Measurements from ENCODE around the gene TSHZ2.

TSHZ2 gene

DNA sequence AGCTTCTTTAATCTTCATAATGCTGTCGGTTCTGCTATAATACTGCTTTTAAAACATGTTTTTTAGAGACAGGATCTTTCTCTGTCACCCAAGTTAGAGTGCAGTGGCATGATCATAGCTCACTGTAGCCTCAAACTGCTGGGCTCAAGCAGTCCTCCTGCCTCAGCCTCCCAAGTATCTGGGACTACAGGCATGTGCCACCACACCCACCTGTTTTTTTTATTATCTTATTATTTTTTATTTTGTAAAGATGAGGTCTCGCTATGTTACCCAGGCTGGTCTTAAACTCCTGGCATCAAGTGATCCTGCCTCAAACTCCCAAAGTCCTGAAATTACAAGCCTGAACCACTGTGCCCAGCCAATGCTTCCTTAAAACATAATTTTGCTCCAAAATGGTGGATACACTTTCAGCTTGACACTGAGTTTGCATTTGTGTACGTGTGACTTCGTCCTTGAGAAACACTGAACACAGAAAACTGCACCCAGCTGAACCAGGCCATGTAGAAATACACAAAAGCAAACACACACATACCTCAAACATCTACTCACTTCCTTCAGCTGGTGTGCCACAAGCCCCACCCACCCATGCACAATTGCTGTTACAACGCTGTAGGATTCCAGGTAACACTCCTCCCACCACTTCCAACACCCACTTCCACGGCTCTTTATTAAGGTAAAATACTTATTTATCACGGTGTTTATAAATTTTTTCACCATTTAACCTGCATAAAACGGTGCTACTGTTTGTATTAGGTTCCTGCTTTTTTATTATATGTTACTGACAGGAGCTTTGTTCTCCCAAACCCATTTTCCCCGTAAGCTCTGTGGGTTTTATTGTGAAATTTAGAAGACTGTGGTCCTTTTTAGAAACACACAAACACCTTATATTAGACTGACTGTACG is 109.1 kb downstream of the TSHZ2 start:
- H3K4me3 ChIP-seq (ENCODE audit: low read depth, low read length), result no peak overlapping the region
- TF ChIP-seq, protein P1, sequence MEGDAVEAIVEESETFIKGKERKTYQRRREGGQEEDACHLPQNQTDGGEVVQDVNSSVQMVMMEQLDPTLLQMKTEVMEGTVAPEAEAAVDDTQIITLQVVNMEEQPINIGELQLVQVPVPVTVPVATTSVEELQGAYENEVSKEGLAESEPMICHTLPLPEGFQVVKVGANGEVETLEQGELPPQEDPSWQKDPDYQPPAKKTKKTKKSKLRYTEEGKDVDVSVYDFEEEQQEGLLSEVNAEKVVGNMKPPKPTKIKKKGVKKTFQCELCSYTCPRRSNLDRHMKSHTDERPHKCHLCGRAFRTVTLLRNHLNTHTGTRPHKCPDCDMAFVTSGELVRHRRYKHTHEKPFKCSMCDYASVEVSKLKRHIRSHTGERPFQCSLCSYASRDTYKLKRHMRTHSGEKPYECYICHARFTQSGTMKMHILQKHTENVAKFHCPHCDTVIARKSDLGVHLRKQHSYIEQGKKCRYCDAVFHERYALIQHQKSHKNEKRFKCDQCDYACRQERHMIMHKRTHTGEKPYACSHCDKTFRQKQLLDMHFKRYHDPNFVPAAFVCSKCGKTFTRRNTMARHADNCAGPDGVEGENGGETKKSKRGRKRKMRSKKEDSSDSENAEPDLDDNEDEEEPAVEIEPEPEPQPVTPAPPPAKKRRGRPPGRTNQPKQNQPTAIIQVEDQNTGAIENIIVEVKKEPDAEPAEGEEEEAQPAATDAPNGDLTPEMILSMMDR (IDR thresholded peaks at IDR 0.05; ENCODE audit: insufficient read depth, low read length, missing control alignments), result no peak
- DNase-seq (ENCODE audit: low read depth, low spot score), result no peak
- ChIA-PET CTCF (no interaction called here), POLR2A (no interaction called here)

DNA sequence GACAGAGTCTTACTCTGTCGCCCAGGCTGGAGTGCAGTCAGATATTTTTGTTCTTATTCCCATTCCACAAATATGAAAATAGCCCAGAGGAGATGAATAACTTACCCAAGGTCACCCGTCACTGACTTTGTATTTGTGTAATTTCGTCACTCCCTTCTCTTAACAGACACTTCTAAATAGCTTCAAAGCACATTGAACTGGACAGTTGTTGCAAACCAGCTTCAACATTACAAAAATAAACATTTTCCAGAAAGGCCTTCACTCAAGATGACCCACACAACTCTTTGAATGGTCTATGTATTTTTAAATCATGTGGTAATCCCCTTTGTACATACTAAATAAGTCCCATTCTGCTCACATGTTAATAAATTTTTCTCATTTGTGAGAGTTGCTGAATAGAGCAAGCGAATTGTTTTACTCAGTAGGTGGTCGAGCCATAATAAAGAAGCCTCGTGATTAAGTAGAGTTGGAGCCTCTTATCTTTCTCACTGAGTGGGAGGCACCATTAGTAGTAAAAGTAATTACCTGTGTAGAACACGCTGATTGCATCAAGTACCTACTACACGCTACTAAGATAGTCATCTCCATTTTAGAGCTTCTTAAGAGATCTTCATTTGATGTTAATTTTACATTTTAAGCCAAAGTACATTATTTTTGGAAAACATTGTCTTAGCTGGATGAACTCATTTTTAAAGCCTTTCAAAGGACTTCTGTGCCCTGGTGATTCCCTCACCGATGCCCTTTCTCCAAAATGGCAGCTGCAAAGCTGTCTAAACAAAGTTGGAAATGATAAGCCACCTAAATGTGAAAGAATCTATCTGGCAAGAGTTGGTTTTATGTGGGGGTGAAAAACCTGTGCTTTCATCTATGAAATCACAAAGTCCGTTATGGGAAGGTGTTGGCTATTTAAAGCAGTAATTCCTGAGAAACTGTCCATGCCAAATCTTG is 110.0 kb downstream of the TSHZ2 start:
- POLR2A ChIA-PET, result no interaction called here
- no peak overlapping the region for H3K4me3 ChIP-seq (ENCODE audit: low read depth, low read length)
- TF ChIP-seq, protein P1 (IDR thresholded peaks at IDR 0.05; ENCODE audit: insufficient read depth, low read length, missing control alignments), result no peak
- CTCF ChIA-PET, result no interaction called here
- no peak for DNase-seq (ENCODE audit: low read depth, low spot score)

DNA sequence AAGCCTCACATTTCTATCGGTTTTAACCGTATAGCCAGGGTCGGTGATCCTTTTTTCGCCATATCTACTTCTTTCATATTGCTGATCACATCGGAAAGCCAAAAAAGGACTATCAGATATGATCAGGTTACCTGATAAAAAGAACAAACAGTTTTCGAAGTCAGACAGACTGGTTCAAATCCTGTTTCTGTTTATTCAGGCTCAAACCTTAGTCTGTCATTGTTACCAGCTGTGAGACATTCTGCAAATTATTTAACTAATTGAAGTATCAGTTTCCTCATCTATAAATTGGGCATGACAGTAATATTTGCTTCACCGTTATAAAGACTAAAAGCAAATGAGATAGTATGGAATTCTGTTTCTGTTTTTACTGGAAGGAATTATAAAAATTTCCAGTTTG is 111.3 kb downstream of the TSHZ2 start:
- TF ChIP-seq, protein P1 (IDR thresholded peaks at IDR 0.05; ENCODE audit: insufficient read depth, low read length, missing control alignments), result no peak
- DNase-seq (ENCODE audit: low read depth, low spot score), result no peak
- no peak overlapping the region for H3K4me3 ChIP-seq (ENCODE audit: low read depth, low read length)
- ChIA-PET CTCF (no interaction called here), POLR2A (no interaction called here)

DNA sequence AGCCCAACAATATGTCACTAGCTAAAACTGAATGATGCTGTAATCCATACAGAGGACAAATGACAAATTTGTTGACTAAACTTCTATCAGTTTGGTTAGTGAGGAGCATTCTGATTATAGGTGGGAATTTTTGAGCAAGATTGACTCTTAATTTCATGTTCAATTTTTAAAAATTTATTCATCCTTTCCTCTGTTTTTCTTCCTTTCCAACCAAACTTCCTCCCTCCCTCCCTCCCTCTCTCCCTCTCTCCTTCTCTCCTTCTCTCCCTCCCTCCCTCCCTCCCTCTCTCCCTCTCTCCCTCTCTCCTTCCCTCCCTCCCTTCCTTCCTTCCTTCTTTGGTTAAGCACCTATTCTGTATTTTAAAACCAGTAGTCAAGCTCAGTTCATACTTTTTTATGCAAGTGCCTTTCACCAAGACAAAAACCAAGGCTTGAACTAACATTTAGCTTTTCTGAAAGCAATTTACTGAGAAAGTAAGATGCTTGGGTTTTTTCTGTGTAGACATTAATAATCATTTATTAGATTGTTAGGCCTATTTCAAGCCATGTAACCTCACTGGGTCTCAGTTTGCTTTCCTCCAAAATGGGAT is 112.3 kb downstream of the TSHZ2 start:
- TF ChIP-seq, protein P1 (IDR thresholded peaks at IDR 0.05; ENCODE audit: insufficient read depth, low read length, missing control alignments), result no peak
- no peak for DNase-seq (ENCODE audit: low read depth, low spot score)
- CTCF ChIA-PET, result no interaction called here
- no peak overlapping the region for H3K4me3 ChIP-seq (ENCODE audit: low read depth, low read length)
- POLR2A ChIA-PET, result no interaction called here

DNA sequence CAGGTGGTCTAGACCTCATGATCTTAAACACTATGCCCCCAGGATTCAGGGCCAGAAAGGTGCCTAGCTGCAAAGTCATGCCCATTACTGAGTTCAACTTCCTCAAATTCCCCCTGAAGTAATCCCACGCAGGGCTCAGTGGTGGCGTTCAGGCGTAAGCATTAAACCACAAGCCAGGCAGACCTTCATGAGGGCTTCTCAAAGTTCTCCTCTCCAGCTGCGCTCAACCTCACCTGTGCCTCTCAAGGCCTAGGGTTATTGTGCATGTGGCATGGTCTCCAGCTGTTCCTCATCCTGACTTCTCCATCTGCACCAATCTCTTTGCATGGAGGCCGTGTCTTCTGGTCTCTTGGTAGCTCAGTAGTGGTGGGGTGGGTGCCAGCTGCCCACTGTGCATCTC is 113.6 kb downstream of the TSHZ2 start:
- POLR2A ChIA-PET, result interaction anchor here (0.6 kb wide), 1 partner anchor 515 kb away, joined by 3 read pairs; no protein-coding TSS in a partner anchor
- DNase-seq (ENCODE audit: low read depth, low spot score), result no peak
- no peak overlapping the region for H3K4me3 ChIP-seq (ENCODE audit: low read depth, low read length)
- CTCF ChIA-PET, result no interaction called here
- TF ChIP-seq, protein P1 (IDR thresholded peaks at IDR 0.05; ENCODE audit: insufficient read depth, low read length, missing control alignments), result no peak

Data from AG04449 (cell line).